ENCODE data around the gene MYBPC3.

DNA sequence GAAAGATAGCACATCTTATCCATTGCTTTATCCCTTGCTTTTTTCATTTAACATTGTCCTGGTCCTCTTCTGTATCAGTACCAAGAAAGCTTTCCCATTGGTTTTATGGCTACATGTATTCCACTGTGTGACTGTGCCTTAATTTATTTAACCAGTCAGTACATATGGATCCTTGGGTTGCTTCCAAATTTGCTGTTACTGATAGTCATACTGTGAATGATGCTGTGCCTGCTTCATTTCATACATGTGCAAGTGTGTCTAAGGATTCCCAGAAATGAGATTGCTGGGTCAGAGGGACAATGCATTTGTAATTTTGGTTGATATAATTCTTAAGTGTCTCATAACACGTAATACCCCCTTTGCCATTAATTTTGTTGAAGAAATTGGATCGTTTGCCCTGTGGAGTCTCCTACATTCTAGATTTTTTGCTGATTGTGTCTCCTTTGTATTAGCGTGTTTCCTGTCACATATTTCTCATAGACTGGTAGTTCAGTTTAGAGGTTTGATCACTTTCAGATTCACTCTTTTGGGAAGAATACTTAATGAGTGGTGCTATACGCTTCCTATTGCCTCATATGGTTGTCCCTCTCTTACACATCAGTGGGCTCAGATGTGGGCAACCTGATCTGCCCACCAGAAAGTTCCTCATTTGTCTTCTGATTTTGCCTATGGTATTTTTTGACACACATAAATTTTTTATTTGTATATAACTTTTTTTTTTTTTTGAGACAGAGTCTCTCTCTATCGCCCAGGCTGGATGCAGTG lies 35.3 kb downstream of the MYBPC3 start:
- TF ChIP-seq POLR2AphosphoS5 (IDR thresholded peaks at IDR 0.05; ENCODE audit: insufficient read depth in 1 of 2, low read depth in 1 of 2), result no peak
- TF ChIP-seq, protein P1, sequence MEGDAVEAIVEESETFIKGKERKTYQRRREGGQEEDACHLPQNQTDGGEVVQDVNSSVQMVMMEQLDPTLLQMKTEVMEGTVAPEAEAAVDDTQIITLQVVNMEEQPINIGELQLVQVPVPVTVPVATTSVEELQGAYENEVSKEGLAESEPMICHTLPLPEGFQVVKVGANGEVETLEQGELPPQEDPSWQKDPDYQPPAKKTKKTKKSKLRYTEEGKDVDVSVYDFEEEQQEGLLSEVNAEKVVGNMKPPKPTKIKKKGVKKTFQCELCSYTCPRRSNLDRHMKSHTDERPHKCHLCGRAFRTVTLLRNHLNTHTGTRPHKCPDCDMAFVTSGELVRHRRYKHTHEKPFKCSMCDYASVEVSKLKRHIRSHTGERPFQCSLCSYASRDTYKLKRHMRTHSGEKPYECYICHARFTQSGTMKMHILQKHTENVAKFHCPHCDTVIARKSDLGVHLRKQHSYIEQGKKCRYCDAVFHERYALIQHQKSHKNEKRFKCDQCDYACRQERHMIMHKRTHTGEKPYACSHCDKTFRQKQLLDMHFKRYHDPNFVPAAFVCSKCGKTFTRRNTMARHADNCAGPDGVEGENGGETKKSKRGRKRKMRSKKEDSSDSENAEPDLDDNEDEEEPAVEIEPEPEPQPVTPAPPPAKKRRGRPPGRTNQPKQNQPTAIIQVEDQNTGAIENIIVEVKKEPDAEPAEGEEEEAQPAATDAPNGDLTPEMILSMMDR (IDR thresholded peaks at IDR 0.05), result no peak

All from vagina (tissue), 2 donors.